Measurements from ENCODE around the gene TANC1.

Gene TANC1

DNA sequence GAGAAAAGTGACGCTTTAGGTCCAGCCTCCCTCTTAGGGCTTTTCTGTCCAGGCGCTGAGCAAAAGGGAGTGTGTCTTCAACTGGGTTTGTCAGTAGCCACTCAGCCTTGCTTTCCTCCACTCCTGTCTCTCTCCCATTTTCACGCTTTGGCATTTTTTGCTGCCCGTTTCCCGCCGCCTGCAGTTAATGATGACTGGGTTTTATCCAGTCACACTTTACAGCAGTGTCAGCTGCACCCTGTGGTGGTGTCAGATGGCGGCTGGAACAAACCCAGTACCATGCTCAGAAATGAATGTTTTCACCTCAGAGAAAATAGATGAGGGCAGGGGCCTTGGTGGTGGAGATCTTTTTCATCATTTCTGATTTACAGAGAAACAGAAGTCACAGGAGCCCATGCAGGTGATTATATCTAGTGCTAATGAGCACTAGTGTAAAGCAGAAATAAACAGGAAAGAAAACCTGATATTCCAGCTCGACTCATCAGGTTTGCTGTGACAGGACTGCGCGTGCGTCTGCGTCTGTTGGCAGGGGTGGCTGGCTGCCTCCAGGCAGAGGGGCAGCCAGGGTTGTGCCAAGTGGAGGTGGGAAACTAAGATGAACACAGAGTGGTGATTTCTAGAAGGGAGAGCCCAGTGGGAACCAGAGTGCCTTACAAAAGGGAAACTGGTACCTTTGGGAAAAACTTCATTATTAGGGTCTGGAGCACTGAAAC is 139.9 kb downstream of the TANC1 start:
- TF ChIP-seq, protein P1, sequence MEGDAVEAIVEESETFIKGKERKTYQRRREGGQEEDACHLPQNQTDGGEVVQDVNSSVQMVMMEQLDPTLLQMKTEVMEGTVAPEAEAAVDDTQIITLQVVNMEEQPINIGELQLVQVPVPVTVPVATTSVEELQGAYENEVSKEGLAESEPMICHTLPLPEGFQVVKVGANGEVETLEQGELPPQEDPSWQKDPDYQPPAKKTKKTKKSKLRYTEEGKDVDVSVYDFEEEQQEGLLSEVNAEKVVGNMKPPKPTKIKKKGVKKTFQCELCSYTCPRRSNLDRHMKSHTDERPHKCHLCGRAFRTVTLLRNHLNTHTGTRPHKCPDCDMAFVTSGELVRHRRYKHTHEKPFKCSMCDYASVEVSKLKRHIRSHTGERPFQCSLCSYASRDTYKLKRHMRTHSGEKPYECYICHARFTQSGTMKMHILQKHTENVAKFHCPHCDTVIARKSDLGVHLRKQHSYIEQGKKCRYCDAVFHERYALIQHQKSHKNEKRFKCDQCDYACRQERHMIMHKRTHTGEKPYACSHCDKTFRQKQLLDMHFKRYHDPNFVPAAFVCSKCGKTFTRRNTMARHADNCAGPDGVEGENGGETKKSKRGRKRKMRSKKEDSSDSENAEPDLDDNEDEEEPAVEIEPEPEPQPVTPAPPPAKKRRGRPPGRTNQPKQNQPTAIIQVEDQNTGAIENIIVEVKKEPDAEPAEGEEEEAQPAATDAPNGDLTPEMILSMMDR (IDR thresholded peaks at IDR 0.05), result no peak

DNA sequence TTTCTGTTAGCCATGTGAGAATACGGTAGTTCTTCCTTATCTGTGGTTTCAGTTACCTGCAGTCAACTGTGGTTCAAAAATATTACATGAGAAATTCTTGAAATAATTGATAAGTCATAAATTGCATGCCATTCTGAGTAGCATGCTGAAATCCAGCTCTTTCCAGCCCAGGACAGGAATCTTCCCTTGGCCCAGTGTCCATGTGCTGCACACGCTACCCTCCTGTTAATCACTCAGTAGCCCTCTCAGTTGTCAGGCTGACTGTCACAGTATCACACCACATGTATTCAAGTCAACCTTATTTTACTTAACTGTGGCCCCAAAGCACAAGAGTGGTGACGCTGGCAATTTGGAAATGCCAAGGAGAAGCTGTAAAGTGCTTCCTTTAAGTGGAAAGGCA is 141.1 kb downstream of the TANC1 start:
- TF ChIP-seq, protein P1 (IDR thresholded peaks at IDR 0.05), result no peak

DNA sequence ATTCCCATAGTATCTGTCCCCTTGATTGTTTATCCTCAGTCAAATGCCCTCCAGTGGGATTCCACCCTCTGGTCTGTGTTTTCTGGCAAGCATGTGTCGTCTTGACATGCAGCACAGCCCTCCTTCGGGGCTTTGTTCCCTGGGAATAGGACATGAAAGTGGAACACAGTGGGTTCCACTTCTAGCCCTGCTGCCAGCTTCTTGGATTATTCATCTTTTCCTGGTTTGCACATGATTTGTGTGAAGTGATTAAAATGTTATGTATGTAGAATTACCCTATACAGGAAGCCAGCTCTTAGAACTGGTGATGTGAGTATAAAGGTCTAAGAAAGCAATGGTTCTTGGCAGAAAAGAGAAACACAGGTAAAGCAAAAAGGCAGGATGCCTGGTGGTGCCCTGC is 142.3 kb downstream of the TANC1 start:
- TF ChIP-seq, protein P1 (IDR thresholded peaks at IDR 0.05), result no peak

DNA sequence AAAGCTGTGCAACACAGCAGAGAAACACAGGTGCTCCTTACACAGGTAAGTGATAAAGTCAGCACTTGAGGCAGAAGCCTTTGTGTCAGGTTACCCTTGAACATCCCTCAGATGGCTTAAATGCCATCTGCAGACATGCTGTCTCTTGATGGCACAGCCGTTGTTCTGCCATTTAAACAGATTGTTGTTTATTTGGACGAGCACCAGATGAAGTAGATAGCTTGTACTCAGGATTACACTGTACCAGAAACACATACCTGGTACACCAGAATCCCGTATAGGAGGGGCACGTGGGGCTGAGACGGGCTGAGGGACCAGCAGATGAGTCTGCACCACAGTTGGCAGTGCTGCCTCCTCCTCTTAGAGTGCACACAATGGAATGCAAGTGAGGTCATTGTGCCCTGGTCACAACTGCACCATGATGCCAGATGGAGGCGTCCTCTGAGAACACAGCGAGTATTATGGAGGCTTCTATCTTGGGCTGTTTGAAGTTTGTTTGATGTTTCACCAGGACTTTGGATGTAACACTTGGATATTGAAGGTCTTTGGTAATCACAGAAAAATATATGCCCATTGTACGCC is 143.0 kb downstream of the TANC1 start:
- TF ChIP-seq, protein P1 (IDR thresholded peaks at IDR 0.05), result no peak

- TF ChIP-seq, protein P1 (IDR thresholded peaks at IDR 0.05), result no peak
These were observed 146.4 kb downstream of the TANC1 start for GRCh38 chr2:159114835-159115234.

DNA sequence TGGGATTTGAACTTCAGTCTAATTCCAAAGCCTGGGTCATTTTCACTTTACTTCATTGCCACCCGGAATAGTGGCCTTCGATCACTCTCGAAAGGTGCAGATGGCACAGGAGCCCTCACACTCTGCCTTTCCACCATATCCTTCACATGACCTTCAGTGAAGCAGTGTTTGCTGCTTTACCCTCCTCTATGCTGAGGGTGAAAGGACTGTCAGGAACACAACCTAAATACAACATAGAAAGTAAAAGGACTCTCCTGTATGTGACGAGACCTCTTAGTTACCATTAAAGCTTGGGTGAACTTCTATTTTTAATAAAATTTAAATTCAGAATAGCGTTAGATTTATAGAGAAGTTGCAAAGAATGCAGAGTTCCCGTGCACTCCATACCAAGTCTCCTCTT is 148.5 kb downstream of the TANC1 start:
- TF ChIP-seq, protein P1 (IDR thresholded peaks at IDR 0.05), result no peak

DNA sequence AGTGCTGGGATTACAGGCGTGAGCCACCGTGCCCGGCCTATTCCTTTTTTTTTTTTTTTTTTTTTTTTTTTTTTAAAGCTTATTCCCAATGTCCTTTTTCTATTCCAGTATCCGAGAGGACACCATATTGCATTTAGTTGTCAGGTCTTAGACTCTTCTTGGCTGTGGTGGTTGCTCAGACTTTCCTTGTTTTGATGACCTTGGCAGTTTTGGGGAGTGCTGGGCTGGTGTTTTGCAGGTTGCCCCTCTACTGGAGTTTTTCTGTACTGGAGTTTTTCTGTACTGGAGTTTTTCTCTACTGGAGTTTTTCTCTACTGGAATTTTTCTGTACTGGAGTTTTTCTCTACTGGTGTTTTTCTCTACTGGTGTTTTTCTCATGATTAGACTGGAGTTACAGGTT is 149.2 kb downstream of the TANC1 start:
- TF ChIP-seq, protein P1 (IDR thresholded peaks at IDR 0.05), result no peak
